AG09309 (cell line): ENCODE data around the gene CCDC12.

Experiments
- DNase-seq: peaks from one replicate; pipeline ENCODE4 v3.0.0-alpha.2; 2010; ENCODE audit warnings: low read depth
- H3K4me3 ChIP-seq: 2 replicates; pipeline ENCODE4 v1.5.1; 2011; ENCODE audit warnings: mild to moderate bottlenecking, low read depth, low read length, moderate library complexity; ENCODE audit not compliant: control insufficient read depth
- TF ChIP-seq, protein P1 (sequence below): IDR thresholded peaks from 2 replicates; pipeline ENCODE4 v1.5.1; 2011; ENCODE audit warnings: mild to moderate bottlenecking, low read depth, low read length, inconsistent platforms; ENCODE audit not compliant: insufficient read depth, control insufficient read depth; ENCODE audit errors: missing control alignments

Gene CCDC12

DNA sequence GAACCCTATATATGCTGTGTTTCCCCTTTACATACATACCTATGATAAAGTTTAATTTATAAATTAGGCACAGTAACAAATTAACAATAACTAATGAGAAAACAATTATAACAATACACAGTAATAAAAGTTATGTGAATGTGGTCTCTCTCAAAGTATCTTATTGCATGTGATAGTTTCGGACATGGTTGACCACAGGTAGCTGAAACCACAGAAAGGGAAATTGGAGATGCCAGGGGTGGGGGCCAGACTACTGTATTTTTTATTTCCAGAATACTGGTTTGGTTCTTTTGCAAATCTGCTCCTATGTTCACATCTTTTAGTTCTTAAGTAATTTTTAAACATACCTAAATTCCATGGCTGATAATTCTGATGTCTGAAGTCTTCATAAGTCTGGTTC is 58.3 kb downstream of the CCDC12 start:
- TF ChIP-seq, protein P1, sequence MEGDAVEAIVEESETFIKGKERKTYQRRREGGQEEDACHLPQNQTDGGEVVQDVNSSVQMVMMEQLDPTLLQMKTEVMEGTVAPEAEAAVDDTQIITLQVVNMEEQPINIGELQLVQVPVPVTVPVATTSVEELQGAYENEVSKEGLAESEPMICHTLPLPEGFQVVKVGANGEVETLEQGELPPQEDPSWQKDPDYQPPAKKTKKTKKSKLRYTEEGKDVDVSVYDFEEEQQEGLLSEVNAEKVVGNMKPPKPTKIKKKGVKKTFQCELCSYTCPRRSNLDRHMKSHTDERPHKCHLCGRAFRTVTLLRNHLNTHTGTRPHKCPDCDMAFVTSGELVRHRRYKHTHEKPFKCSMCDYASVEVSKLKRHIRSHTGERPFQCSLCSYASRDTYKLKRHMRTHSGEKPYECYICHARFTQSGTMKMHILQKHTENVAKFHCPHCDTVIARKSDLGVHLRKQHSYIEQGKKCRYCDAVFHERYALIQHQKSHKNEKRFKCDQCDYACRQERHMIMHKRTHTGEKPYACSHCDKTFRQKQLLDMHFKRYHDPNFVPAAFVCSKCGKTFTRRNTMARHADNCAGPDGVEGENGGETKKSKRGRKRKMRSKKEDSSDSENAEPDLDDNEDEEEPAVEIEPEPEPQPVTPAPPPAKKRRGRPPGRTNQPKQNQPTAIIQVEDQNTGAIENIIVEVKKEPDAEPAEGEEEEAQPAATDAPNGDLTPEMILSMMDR: no peak

DNA sequence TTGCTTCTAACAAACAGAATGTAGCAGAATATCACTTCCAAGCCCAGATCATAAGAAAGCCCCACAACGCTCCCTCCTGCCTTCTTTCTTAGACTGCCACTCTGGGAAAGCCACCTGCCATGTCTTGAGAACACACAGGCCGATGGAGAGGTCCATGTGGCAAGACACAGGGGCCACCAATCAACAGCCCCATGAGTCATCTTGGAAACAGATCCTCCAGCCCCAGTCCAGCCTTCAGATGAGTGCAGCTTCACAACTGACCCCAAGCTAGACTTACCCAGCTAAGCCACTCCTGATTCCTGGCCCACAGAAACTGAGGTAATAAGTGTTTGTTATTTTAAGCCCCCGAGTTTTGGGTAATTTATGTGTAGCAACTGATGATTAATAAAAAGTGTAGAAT is 59.3 kb downstream of the CCDC12 start:
- TF ChIP-seq, protein P1: no peak
- no peak overlapping the region for H3K4me3 ChIP-seq
- no peak for DNase-seq

More for the DNA sequence above, 58.3 kb downstream of the CCDC12 start:
- no peak for DNase-seq
- no peak overlapping the region for H3K4me3 ChIP-seq

DNA sequence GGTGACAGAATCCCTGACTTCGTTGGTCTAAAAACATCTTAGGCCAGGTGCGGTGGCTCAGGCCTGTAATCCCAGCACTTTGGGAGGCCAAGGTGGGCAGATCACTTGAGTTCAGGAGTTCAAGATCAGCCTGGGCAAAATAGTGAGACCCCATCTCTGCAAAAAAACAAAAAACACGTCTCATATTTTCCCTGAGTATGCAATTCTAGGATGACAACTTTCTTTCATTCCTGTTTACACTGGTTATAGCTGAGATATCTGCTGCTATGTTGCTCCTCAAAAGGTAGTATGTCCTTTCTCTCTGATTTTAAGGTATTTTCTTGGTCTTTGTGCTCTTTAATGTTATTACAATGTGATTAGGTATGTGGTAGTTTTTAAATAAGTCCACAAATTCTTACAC is 59.7 kb downstream of the CCDC12 start:
- no peak for DNase-seq
- TF ChIP-seq, protein P1: no peak
- no peak overlapping the region for H3K4me3 ChIP-seq

GRCh38 chr3:46916278-46916677 is 60.3 kb downstream of the CCDC12 start:
- no peak for DNase-seq
- H3K4me3 ChIP-seq: no peak overlapping the region
- TF ChIP-seq, protein P1: no peak

DNA sequence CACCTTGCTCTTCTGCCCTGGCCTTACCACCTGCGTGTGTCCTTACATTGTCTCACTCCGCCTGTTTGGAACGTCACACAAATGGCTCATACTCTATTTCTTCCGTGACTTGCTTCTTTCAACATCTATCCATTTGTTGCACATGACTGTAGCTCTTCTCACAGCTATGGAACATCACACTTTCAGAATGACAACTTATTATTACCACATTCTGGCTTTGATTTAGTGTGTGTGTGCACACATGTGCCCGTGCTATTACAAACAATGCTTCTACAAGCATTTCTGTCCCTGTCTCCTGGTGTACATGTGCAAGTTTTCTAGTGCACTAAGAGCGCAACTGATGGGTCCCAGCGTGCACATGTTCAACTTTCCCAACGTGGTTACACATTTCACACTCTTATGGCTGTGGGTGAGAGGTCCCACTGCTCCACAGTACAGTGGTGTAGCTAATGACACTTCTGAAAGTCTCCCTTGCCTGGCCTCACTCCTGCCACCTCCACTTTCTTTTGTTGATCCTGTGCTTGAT is 61.2 kb downstream of the CCDC12 start:
- TF ChIP-seq, protein P1: no peak
- H3K4me3 ChIP-seq: no peak overlapping the region
- no peak for DNase-seq

DNA sequence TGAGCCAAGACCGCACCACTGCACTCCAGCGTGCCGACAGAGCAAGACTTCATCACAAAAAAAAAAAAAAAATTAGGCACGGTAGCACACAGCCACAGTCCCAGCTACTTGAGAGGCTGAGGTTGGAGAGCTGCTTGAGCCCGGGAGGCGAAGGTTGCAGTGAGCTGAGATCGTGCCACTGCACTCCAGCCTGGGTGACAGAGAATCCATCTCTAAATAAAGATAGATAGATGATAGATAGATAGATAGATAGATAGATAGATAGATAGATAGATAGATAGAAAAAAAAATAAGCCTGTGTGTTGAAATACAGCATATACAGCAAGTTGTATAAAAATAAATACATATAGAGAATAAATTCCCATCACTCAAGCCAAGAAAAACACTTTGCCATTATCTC is 61.7 kb downstream of the CCDC12 start:
- TF ChIP-seq, protein P1: no peak
- no peak overlapping the region for H3K4me3 ChIP-seq
- DNase-seq: no peak

GRCh38 chr3:46913644-46914043 is 62.9 kb downstream of the CCDC12 start:
- DNase-seq: no peak
- no peak overlapping the region for H3K4me3 ChIP-seq
- TF ChIP-seq, protein P1: no peak
